Karpas-422 (cell line): ENCODE measurements around the gene ZNF335. TPM values are rescaled to one million over a fixed set of nuclear protein-coding genes. Genes with fewer than 3 reads are reported as not detected.
"Not testable (repeated sequence)": the region's sequence is repeated elsewhere in the genome, so short reads cannot be mapped to it uniquely, and the experiment has no call there.

Source experiments
- DNase-seq: peaks from one replicate; pipeline ENCODE4 v3.0.0-alpha.2; 2015
- H2AFZ ChIP-seq: fragments of 200-600 bp; sonication (generic); 2 replicates; pipeline ENCODE4 v1.6.1; 2014; ENCODE audit warnings: antibody characterized with exemption, low read length, mixed read lengths
- H3K27ac ChIP-seq: fragments of 200-600 bp; sonication (generic); 2 replicates; pipeline ENCODE4 v1.5.1; 2014; ENCODE audit warnings: mild to moderate bottlenecking, low read length, moderate library complexity
- H3K27me3 ChIP-seq: fragments of 200-600 bp; sonication (generic); 2 replicates; pipeline ENCODE4 v1.6.1; 2014; ENCODE audit warnings: low read length, mixed read lengths
- H3K36me3 ChIP-seq: fragments of 200-600 bp; sonication (generic); 2 replicates; pipeline ENCODE4 v1.6.1; 2014; ENCODE audit warnings: low read length, mixed read lengths; ENCODE audit not compliant: insufficient read depth
- H3K4me1 ChIP-seq: fragments of 200-600 bp; sonication (generic); 2 replicates; pipeline ENCODE4 v1.6.1; 2014; ENCODE audit warnings: mild to moderate bottlenecking, low read length, mixed read lengths
- H3K4me2 ChIP-seq: fragments of 200-600 bp; sonication (generic); 2 replicates; pipeline ENCODE4 v1.6.1; 2014; ENCODE audit warnings: low read length, low read depth, mild to moderate bottlenecking; ENCODE audit not compliant: poor library complexity, severe bottlenecking
- H3K4me3 ChIP-seq: fragments of 200-600 bp; sonication (generic); 2 replicates; pipeline ENCODE4 v1.5.1; 2014; ENCODE audit warnings: mild to moderate bottlenecking, antibody characterized with exemption, low read length, mixed read lengths
- H3K79me2 ChIP-seq: fragments of 200-600 bp; sonication (generic); 2 replicates; pipeline ENCODE4 v1.6.1; 2014; ENCODE audit warnings: mild to moderate bottlenecking, low read length, mixed read lengths
- H3K9ac ChIP-seq: fragments of 200-600 bp; sonication (generic); 2 replicates; pipeline ENCODE4 v1.6.0; 2014; ENCODE audit warnings: low read length
- H3K9me2 ChIP-seq: fragments of 200-600 bp; sonication (generic), shearing (Covaris generic); replicated peaks from 2 replicates; pipeline ENCODE4 v1.6.0; 2014; ENCODE audit warnings: mild to moderate bottlenecking, low read length, moderate library complexity; ENCODE audit not compliant: insufficient read depth
- H3K9me3 ChIP-seq: fragments of 300-700, 200-600 bp; sonication (generic); 2 replicates; pipeline ENCODE4 v1.6.1; 2014; ENCODE audit warnings: low read length, mixed read lengths
- H4K20me1 ChIP-seq: fragments of 200-600 bp; sonication (generic); 2 replicates; pipeline ENCODE4 v1.6.1; 2014; ENCODE audit warnings: mild to moderate bottlenecking, antibody characterized with exemption, low read length, low read depth; ENCODE audit not compliant: insufficient read depth
- total RNA-seq: library from RNA; depleted of rRNA; stranded (reverse); fragments of >200 nt; shearing (Covaris generic); gene quantifications from 2 replicates; pipeline ENCODE4 v1.2.3, GENCODE V29; 2014; ENCODE audit warnings: low replicate concordance

Gene ZNF335
- total RNA-seq, 1 experiment from 2014 or later, result 13.2 TPM

GRCh38 chr20:45957021-45957941 lies 14.7 kb downstream of the ZNF335 start:
- Histone ChIP-seq H3K36me3 (peaks cover 16% of the 10 kb centered on the region), H3K4me2 (no peak overlapping the region), H3K9me2 (no peaks in the 10 kb centered on the region), H3K4me3 (no peak overlapping the region), H3K27ac (no peak overlapping the region), H2AFZ (no peak overlapping the region), H3K9ac (no peak overlapping the region), H3K9me3 (no peaks in the 10 kb centered on the region), H3K4me1 (no peaks in the 10 kb centered on the region), H4K20me1 (no peaks in the 10 kb centered on the region), H3K27me3 (no peaks in the 10 kb centered on the region), H3K79me2 (no peaks in the 10 kb centered on the region)
- DNase-seq, result no peak

GRCh38 chr20:45956326-45956725 lies 15.7 kb downstream of the ZNF335 start:
- H3K9ac ChIP-seq, H3K9me3 ChIP-seq, H2AFZ ChIP-seq, H3K4me1 ChIP-seq, H3K27ac ChIP-seq, H3K27me3 ChIP-seq, H3K4me2 ChIP-seq, H3K79me2 ChIP-seq, H3K4me3 ChIP-seq, H4K20me1 ChIP-seq, DNase-seq, H3K9me2 ChIP-seq: not testable (repeated sequence)
- H3K36me3 ChIP-seq, result peaks cover 14% of the 10 kb centered on the region

GRCh38 chr20:45953672-45954071 lies 18.3 kb downstream of the ZNF335 start:
- H2AFZ ChIP-seq, result no peak overlapping the region
- H3K9ac ChIP-seq, result no peak overlapping the region
- DNase-seq, result no peak
- H3K4me3 ChIP-seq, result no peak overlapping the region
- no peak overlapping the region for H3K4me2 ChIP-seq
- no peaks in the 10 kb centered on the region for H3K9me3 ChIP-seq
- peaks cover 9% of the 10 kb centered on the region for H3K36me3 ChIP-seq
- no peaks in the 10 kb centered on the region for H3K79me2 ChIP-seq
- H3K4me1 ChIP-seq, result no peaks in the 10 kb centered on the region
- no peak overlapping the region for H3K27ac ChIP-seq
- H4K20me1 ChIP-seq, result no peaks in the 10 kb centered on the region
- no peaks in the 10 kb centered on the region for H3K27me3 ChIP-seq
- no peaks in the 10 kb centered on the region for H3K9me2 ChIP-seq

GRCh38 chr20:45952861-45953260 lies 19.1 kb downstream of the ZNF335 start:
- Histone ChIP-seq H3K4me2 (no peak overlapping the region), H2AFZ (no peak overlapping the region), H3K36me3 (peaks cover 9% of the 10 kb centered on the region; the same call in 1 of the 2 replicates), H3K9ac (no peak overlapping the region), H3K9me2 (no peaks in the 10 kb centered on the region), H3K27ac (no peak overlapping the region), H3K4me3 (no peak overlapping the region), H3K9me3 (no peaks in the 10 kb centered on the region), H4K20me1 (no peaks in the 10 kb centered on the region), H3K27me3 (no peaks in the 10 kb centered on the region), H3K4me1 (peaks cover 5% of the 10 kb centered on the region; the same call in 1 of the 2 replicates), H3K79me2 (no peaks in the 10 kb centered on the region)
- DNase-seq, result no peak

GRCh38 chr20:45951925-45952834 lies 19.8 kb downstream of the ZNF335 start:
- Histone ChIP-seq H3K9ac (no peak overlapping the region), H3K27me3 (no peaks in the 10 kb centered on the region), H3K27ac (no peak overlapping the region), H4K20me1 (no peaks in the 10 kb centered on the region), H3K79me2 (no peaks in the 10 kb centered on the region), H3K9me2 (no peaks in the 10 kb centered on the region), H2AFZ (no peak overlapping the region), H3K4me2 (no peak overlapping the region), H3K9me3 (no peaks in the 10 kb centered on the region), H3K4me3 (no peak overlapping the region), H3K4me1 (peaks cover 5% of the 10 kb centered on the region; the same call in 1 of the 2 replicates), H3K36me3 (peaks cover 9% of the 10 kb centered on the region; the same call in 1 of the 2 replicates)
- no peak for DNase-seq

- H3K9ac ChIP-seq, result no peak overlapping the region
- H3K27ac ChIP-seq, result no peak overlapping the region
- H4K20me1 ChIP-seq, result no peaks in the 10 kb centered on the region
- H3K9me3 ChIP-seq, result no peaks in the 10 kb centered on the region
- H3K9me2 ChIP-seq, result no peaks in the 10 kb centered on the region
- H3K4me3 ChIP-seq, result no peak overlapping the region
- DNase-seq, result no peak
- peaks cover 5% of the 10 kb centered on the region; the same call in 1 of the 2 replicates for H3K4me1 ChIP-seq
- no peak overlapping the region for H2AFZ ChIP-seq
- no peak overlapping the region for H3K4me2 ChIP-seq
- H3K27me3 ChIP-seq, result no peaks in the 10 kb centered on the region
- no peaks in the 10 kb centered on the region for H3K79me2 ChIP-seq
- H3K36me3 ChIP-seq, result peaks cover 9% of the 10 kb centered on the region
Measured at GRCh38 chr20:45950330-45950646, 21.7 kb downstream of the ZNF335 start.

GRCh38 chr20:45949542-45950329 lies 22.3 kb downstream of the ZNF335 start:
- no peak overlapping the region for H3K27ac ChIP-seq
- H3K9ac ChIP-seq, result no peak overlapping the region

More at GRCh38 chr20:45949542-45950329, 22.3 kb downstream of the ZNF335 start:
- H3K4me3 ChIP-seq, result no peak overlapping the region
- H3K4me2 ChIP-seq, result no peak overlapping the region
- no peaks in the 10 kb centered on the region for H3K9me2 ChIP-seq
- peaks cover 5% of the 10 kb centered on the region; the same call in 1 of the 2 replicates for H3K4me1 ChIP-seq
- no peak for DNase-seq
- no peak overlapping the region for H2AFZ ChIP-seq
- H3K36me3 ChIP-seq, result peaks cover 11% of the 10 kb centered on the region
- no peaks in the 10 kb centered on the region for H4K20me1 ChIP-seq
- H3K79me2 ChIP-seq, result no peaks in the 10 kb centered on the region
- H3K27me3 ChIP-seq, result no peaks in the 10 kb centered on the region
- H3K9me3 ChIP-seq, result no peaks in the 10 kb centered on the region
